A549 (cell line): ENCODE data around the gene MYOF. TPM values are rescaled to one million over a fixed set of nuclear protein-coding genes. Genes with fewer than 3 reads are reported as not detected.

Experiments used
- ATAC-seq, 2 experiments: fragments of 200-7000 bp in 1 of 2; fragments of >200 bp in 1 of 2; cut with Nextera tagmentation in 1 of 2; cut with Tn5 transposase in 1 of 2; 3 replicates each; pipeline versions ENCODE4 v1.8.0 to v1.9.1; 2018 to 2020; ENCODE audit warnings: mild to moderate bottlenecking in 1 of 2, moderate library complexity in 1 of 2
- CTCF ChIA-PET: fragments of 300-600 bp; sonication (Branson Sonifier 250); formaldehyde crosslinking; extraction: SDS; loops from one replicate; lab custom pipeline; 2021; ENCODE audit warnings: antibody characterized with exemption, inconsistent platforms; lab: Yijun Ruan, JAX
- POLR2A ChIA-PET: fragments of 350-600 bp; formaldehyde crosslinking; extraction: SDS; loops from one replicate; lab custom pipeline; 2021; ENCODE audit warnings: antibody characterized with exemption, inconsistent platforms; lab: Yijun Ruan, JAX
- DNase-seq, 2 experiments: peaks; one replicate each; pipeline versions ENCODE4 v3.0.0 to v3.0.0-alpha.2; 2011 to 2016; ENCODE audit warnings: low read depth in 1 of 2, low spot score in 1 of 2
- FAIRE-seq: peaks from 2 replicates; lab custom pipeline; 2011; peaks lifted over from hg19 to GRCh38; lab: Jason Lieb, UNC
- H3K27ac ChIP-seq, 2 experiments: fragments of >200 bp; sonication (Bioruptor Twin); formaldehyde crosslinking; 3 replicates each; pipeline ENCODE4 v1.5.1; 2016 to 2017
- H3K4me1 ChIP-seq: fragments of >200 bp; sonication (Bioruptor Twin); formaldehyde crosslinking; 3 replicates; pipeline ENCODE4 v1.6.1; 2016
- H3K4me2 ChIP-seq: fragments of >200 bp; sonication (Bioruptor Twin); formaldehyde crosslinking; 3 replicates; pipeline ENCODE4 v1.6.1; 2016
- H3K4me3 ChIP-seq: fragments of >200 bp; sonication (Bioruptor Twin); formaldehyde crosslinking; 3 replicates; pipeline ENCODE4 v1.5.1; 2016
- H3K9me3 ChIP-seq: fragments of >200 bp; sonication (Bioruptor Twin); formaldehyde crosslinking; 3 replicates; pipeline ENCODE4 v1.6.1; 2016
- BCL3 ChIP-seq: fragments of >200 bp; sonication (Bioruptor Twin); formaldehyde crosslinking; IDR thresholded peaks from 3 replicates; pipeline ENCODE4 v1.6.1; 2016
- CBX8 ChIP-seq: fragments of 200-600 bp; sonication (generic); IDR thresholded peaks from 2 replicates; pipeline ENCODE4 v1.6.1; 2016
- CHD2 ChIP-seq: fragments of 150-350 bp; IDR thresholded peaks from 2 replicates; pipeline ENCODE4 v1.6.1; 2014; ENCODE audit warnings: low read length; ENCODE audit not compliant: partially characterized antibody
- E2F6 ChIP-seq: IDR thresholded peaks from 2 replicates; pipeline ENCODE4 v1.6.1; 2012; ENCODE audit warnings: low read depth, borderline replicate concordance
- EHF ChIP-seq: fragments of 250-450 bp; sonication (Bioruptor Pico); IDR thresholded peaks from 2 replicates; pipeline ENCODE4 v1.5.0; 2020; ENCODE audit warnings: mild to moderate bottlenecking
- EHMT2 ChIP-seq: fragments of 200-600 bp; sonication (generic); IDR thresholded peaks from 2 replicates; pipeline ENCODE4 v1.6.1; 2016; ENCODE audit warnings: antibody characterized with exemption, low read depth, mild to moderate bottlenecking, moderate library complexity
- ELK1 ChIP-seq: fragments of 150-350 bp; IDR thresholded peaks from 2 replicates; pipeline ENCODE4 v1.6.1; 2014; ENCODE audit warnings: low read depth, mild to moderate bottlenecking, low read length
- EP300 ChIP-seq, 2 experiments: fragments of >200 bp; sonication (Bioruptor Twin); formaldehyde crosslinking; IDR thresholded peaks; 2 replicates in 1 of 2; 3 replicates in 1 of 2; pipeline ENCODE4 v1.6.1; 2016 to 2017
- ESRRA ChIP-seq: fragments of 150-350 bp; IDR thresholded peaks from 2 replicates; pipeline ENCODE4 v1.6.1; 2014; ENCODE audit warnings: mild to moderate bottlenecking, low read length, borderline replicate concordance
- FOSB ChIP-seq: fragments of 250-450 bp; sonication (Bioruptor Pico); IDR thresholded peaks from 2 replicates; pipeline ENCODE4 v1.5.0; 2020; ENCODE audit warnings: mild to moderate bottlenecking, moderate library complexity
- FOSL2 ChIP-seq, 2 experiments: fragments of 450-650 bp in 1 of 2; fragments of >200 bp in 1 of 2; sonication (Bioruptor Twin) in 1 of 2; formaldehyde crosslinking; IDR thresholded peaks; 2 replicates each; pipeline versions ENCODE4 v1.5.0 to v1.6.1; 2016 to 2020; ENCODE audit warnings: mild to moderate bottlenecking in 1 of 2, moderate library complexity in 1 of 2
- FOXS1 ChIP-seq: fragments of 250-450 bp; sonication (Bioruptor Pico); IDR thresholded peaks from 2 replicates; pipeline ENCODE4 v1.5.0; 2020; ENCODE audit warnings: mild to moderate bottlenecking, moderate library complexity
- HEYL ChIP-seq: fragments of 250-450 bp; sonication (Bioruptor Pico); IDR thresholded peaks from 2 replicates; pipeline ENCODE4 v1.8.0; 2021; ENCODE audit warnings: mild to moderate bottlenecking, moderate library complexity
- JUN ChIP-seq, 2 experiments: fragments of >200 bp; sonication (Bioruptor Twin); formaldehyde crosslinking; IDR thresholded peaks; 2 replicates in 1 of 2; 3 replicates in 1 of 2; pipeline ENCODE4 v1.6.1; 2016 to 2017
- MAFK ChIP-seq: fragments of 450-650 bp; IDR thresholded peaks from 2 replicates; pipeline ENCODE4 v1.6.1; 2014; ENCODE audit not compliant: partially characterized antibody
- MAX ChIP-seq: IDR thresholded peaks from 2 replicates; pipeline ENCODE4 v1.6.1; 2012
- MAZ ChIP-seq: fragments of 150-350 bp; IDR thresholded peaks from 2 replicates; pipeline ENCODE4 v1.6.1; 2014; ENCODE audit warnings: antibody characterized with exemption, low read depth, low read length, borderline replicate concordance
- NR3C1 ChIP-seq: fragments of >200 bp; sonication (Bioruptor Twin); formaldehyde crosslinking; IDR thresholded peaks from 3 replicates; pipeline ENCODE4 v1.6.1; 2017
- PBX3 ChIP-seq: IDR thresholded peaks from 2 replicates; pipeline ENCODE4 v1.6.1; 2012
- POLR2A ChIP-seq: IDR thresholded peaks from 2 replicates; pipeline ENCODE4 v1.6.1; 2012; ENCODE audit warnings: mild to moderate bottlenecking, low read length
- RAD21 ChIP-seq, 2 experiments: fragments of >200 bp in 1 of 2; sonication (Bioruptor Twin) in 1 of 2; formaldehyde crosslinking in 1 of 2; IDR thresholded peaks in 1 of 2; conservative IDR thresholded peaks in 1 of 2; 2 replicates in 1 of 2; 3 replicates in 1 of 2; pipeline ENCODE4 v1.6.1; 2012 to 2018; ENCODE audit warnings: inconsistent platforms in 1 of 2
- REST ChIP-seq: fragments of 200-600 bp; sonication (generic); IDR thresholded peaks from 2 replicates; pipeline ENCODE4 v1.6.1; 2016; ENCODE audit warnings: antibody characterized with exemption, mild to moderate bottlenecking, moderate library complexity
- SREBF2 ChIP-seq: fragments of 450-650 bp; IDR thresholded peaks from 2 replicates; pipeline ENCODE4 v1.6.1; 2014; ENCODE audit warnings: mild to moderate bottlenecking, moderate library complexity
- TFCP2L1 ChIP-seq: fragments of 250-450 bp; sonication (Bioruptor Pico); IDR thresholded peaks from 2 replicates; pipeline ENCODE4 v1.5.0; 2021; ENCODE audit warnings: mild to moderate bottlenecking
- USF2 ChIP-seq: fragments of 450-650 bp; IDR thresholded peaks from 2 replicates; pipeline ENCODE4 v1.6.1; 2014; ENCODE audit warnings: antibody characterized with exemption
- ZC3H11A ChIP-seq: fragments of 450-650 bp; IDR thresholded peaks from 2 replicates; pipeline ENCODE4 v1.6.1; 2014; ENCODE audit warnings: antibody characterized with exemption, mild to moderate bottlenecking
- ZFP36 ChIP-seq: fragments of 450-650 bp; IDR thresholded peaks from 2 replicates; pipeline ENCODE4 v1.6.1; 2014; ENCODE audit warnings: borderline replicate concordance; ENCODE audit not compliant: partially characterized antibody
- WGBS: methylation state at CpG from one replicate; pipeline ENCODE4 v1.1.6; 2017; ENCODE audit errors: missing lambda C conversion rate; 5-methylcytosine and 5-hydroxymethylcytosine counted together
- polyA plus RNA-seq, 4 experiments: library from polyadenylated mRNA; depleted of rRNA in 3 of 4; stranded (reverse); fragments of >200 nt; fragmentation: RNase III in 1 of 4; extraction: RNeasy Plus Mini Kit Qiagen cat#74134 plus additional on column Dnase treatment in 1 of 4; gene quantifications; 2 replicates in 3 of 4; 3 replicates in 1 of 4; pipeline ENCODE4 v1.2.3, GENCODE V29; 2011 to 2017

MYOF gene
- polyA plus RNA-seq, 2 of the 4 experiments (the other 2 are of a cell fraction): 190 to 265 TPM

GRCh38 chr10:93406364-93407145, 75.6 kb downstream of the MYOF start:
- WGBS: 91% methylated on average over 11 of the region's 11 CpGs
- H3K4me3 ChIP-seq: no peak overlapping the region
- H3K4me1 ChIP-seq: peaks cover 14% of the 10 kb centered on the region
- ATAC-seq (no peak), DNase-seq (no peak)
- no peak overlapping the region for H3K27ac ChIP-seq
- no peaks in the 10 kb centered on the region for H3K9me3 ChIP-seq
- ChIA-PET CTCF (interaction anchor here (0.7 to 0.9 kb wide), 2 partner anchors 75 to 333 kb away, joined by 3 to 4 read pairs; partner anchors contain the start of gene MYOF), POLR2A (interaction anchor here (0.7 kb wide), 1 partner anchor 64 kb away, joined by 6 read pairs; no protein-coding TSS in a partner anchor)
- H3K4me2 ChIP-seq: no peak overlapping the region
- TF ChIP-seq MAFK: no peak
- TF ChIP-seq MAX: no peak
- TF ChIP-seq ZC3H11A: no peak
- TF ChIP-seq MAZ: no peak
- TF ChIP-seq CBX8: no peak
- TF ChIP-seq SREBF2: no peak
- no peak for TF ChIP-seq JUN (IDR thresholded peaks at IDR 0.05)
- no peak for TF ChIP-seq HEYL (CRISPR knock-in tag)
- TF ChIP-seq ELK1: no peak
- TF ChIP-seq USF2: no peak
- no peak for TF ChIP-seq NR3C1
- no peak for TF ChIP-seq FOXS1 (CRISPR knock-in tag)
- no peak for TF ChIP-seq FOSB (CRISPR knock-in tag)
- no peak for TF ChIP-seq PBX3
- no peak for TF ChIP-seq FOSL2 (IDR thresholded peaks at IDR 0.05)
- TF ChIP-seq FOSL2 (CRISPR knock-in tag; IDR thresholded peaks at IDR 0.05): no peak
- no peak for TF ChIP-seq EHMT2
- no peak for TF ChIP-seq EHF (CRISPR knock-in tag)
- no peak for TF ChIP-seq ZFP36
- TF ChIP-seq REST: no peak
- TF ChIP-seq, all 56 proteins: peak for 0
- no peak for FAIRE-seq

- ChIA-PET CTCF (interaction anchor here (0.9 to 5.5 kb wide), 7 partner anchors 14 to 78 kb away, joined by 3 to 34 read pairs (median 4); partner anchors contain the start of gene MYOF), POLR2A (no interaction called here)
- H3K4me3 ChIP-seq: no peak overlapping the region
- DNase-seq (no peak), FAIRE-seq (no peak), ATAC-seq (no peak)
- peak overlapping the region in 1 of 2 experiments; percentile 10; a peak in 1 of 6 replicates for H3K27ac ChIP-seq
- WGBS: 58% methylated on average over 3 of the region's 3 CpGs
- no peak overlapping the region for H3K4me2 ChIP-seq
- peaks cover 14% of the 10 kb centered on the region for H3K4me1 ChIP-seq
- no peak for TF ChIP-seq CHD2
- TF ChIP-seq BCL3: no peak
- TF ChIP-seq E2F6: no peak
- no peak for TF ChIP-seq RAD21 (conservative IDR thresholded peaks at IDR 0.05 in 1 of 2, IDR thresholded peaks at IDR 0.05 in 1 of 2)
- TF ChIP-seq ZFP36: no peak
- no peak for TF ChIP-seq EP300 (IDR thresholded peaks at IDR 0.05)
- no peak for TF ChIP-seq TFCP2L1
- TF ChIP-seq ESRRA: no peak
- TF ChIP-seq JUN (IDR thresholded peaks at IDR 0.05): no peak
- TF ChIP-seq SREBF2: no peak
- no peak for TF ChIP-seq POLR2A
- no peaks in the 10 kb centered on the region for H3K9me3 ChIP-seq
These were observed 78.1 kb downstream of the MYOF start for GRCh38 chr10:93404048-93404354.
